ENCODE data around the gene FAM163B. TPM values are rescaled to one million over a fixed set of nuclear protein-coding genes. Genes with fewer than 3 reads are reported as not detected.

FAM163B gene
- total RNA-seq, 2 donors from 2014 or later = not detected

DNA sequence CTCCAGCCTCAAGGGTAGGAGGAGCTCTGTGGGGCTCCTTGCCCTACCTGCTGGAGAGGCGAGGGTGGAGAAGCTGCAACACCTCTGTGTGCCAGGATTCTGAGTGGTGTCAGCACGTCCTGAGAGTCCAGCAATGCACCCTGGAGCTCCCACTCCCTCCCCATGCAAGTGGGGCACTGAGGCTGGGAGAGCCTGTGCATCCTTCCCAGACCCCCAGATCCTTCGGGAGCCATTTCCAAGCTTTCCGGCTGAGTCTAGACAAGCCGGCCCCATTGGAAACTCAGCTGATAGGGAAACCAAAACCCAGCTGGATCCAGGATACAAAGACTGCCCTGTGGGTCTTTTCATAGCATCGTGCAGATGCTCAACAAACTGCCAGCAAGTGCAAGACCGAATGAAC lies 1.8 kb downstream of the FAM163B start:
- ATAC-seq (ENCODE audit: insufficient number of reproducible peaks, low FRiP score, low read depth) (no peak), DNase-seq (ENCODE audit: low spot score) (no peak)
- Histone ChIP-seq H3K9me3 (no peaks in the 10 kb centered on the region), H3K4me1 (ENCODE audit: control insufficient read depth in 1 of 2, low read depth in 2 of 2) (no peaks in the 10 kb centered on the region), H3K4me3 (no peak overlapping the region), H3K36me3 (no peaks in the 10 kb centered on the region), H3K27ac (no peak overlapping the region), H3K27me3 (replicated peaks; ENCODE audit: insufficient read depth) (no peaks in the 10 kb centered on the region)
- TF ChIP-seq, protein P1, sequence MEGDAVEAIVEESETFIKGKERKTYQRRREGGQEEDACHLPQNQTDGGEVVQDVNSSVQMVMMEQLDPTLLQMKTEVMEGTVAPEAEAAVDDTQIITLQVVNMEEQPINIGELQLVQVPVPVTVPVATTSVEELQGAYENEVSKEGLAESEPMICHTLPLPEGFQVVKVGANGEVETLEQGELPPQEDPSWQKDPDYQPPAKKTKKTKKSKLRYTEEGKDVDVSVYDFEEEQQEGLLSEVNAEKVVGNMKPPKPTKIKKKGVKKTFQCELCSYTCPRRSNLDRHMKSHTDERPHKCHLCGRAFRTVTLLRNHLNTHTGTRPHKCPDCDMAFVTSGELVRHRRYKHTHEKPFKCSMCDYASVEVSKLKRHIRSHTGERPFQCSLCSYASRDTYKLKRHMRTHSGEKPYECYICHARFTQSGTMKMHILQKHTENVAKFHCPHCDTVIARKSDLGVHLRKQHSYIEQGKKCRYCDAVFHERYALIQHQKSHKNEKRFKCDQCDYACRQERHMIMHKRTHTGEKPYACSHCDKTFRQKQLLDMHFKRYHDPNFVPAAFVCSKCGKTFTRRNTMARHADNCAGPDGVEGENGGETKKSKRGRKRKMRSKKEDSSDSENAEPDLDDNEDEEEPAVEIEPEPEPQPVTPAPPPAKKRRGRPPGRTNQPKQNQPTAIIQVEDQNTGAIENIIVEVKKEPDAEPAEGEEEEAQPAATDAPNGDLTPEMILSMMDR (IDR thresholded peaks at IDR 0.05) = no peak

DNA sequence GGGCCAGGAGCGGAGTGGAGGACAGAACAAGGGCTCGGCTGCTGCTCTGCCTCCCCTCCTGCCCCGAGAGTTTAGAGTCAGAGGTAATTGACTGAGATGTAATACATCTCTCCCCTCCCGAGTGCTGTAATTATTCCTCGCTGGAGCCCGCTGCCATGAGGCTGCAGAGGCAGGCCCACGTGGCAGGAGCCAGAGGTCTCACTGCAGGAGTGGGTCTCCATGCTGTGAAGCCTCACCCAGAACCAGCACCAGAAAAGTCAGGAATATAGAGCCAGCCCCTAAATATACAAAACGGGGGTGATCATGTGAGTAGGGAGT lies 2.5 kb downstream of the FAM163B start:
- no peak for DNase-seq (ENCODE audit: low spot score)
- Histone ChIP-seq H3K36me3 (no peaks in the 10 kb centered on the region), H3K9me3 (no peaks in the 10 kb centered on the region), H3K27me3 (replicated peaks; ENCODE audit: insufficient read depth) (no peaks in the 10 kb centered on the region), H3K4me3 (no peak overlapping the region), H3K4me1 (ENCODE audit: control insufficient read depth in 1 of 2, low read depth in 2 of 2) (no peaks in the 10 kb centered on the region), H3K27ac (no peak overlapping the region)
- ATAC-seq (ENCODE audit: insufficient number of reproducible peaks, low FRiP score, low read depth) = no peak
- TF ChIP-seq, protein P1 (IDR thresholded peaks at IDR 0.05) = no peak

DNA sequence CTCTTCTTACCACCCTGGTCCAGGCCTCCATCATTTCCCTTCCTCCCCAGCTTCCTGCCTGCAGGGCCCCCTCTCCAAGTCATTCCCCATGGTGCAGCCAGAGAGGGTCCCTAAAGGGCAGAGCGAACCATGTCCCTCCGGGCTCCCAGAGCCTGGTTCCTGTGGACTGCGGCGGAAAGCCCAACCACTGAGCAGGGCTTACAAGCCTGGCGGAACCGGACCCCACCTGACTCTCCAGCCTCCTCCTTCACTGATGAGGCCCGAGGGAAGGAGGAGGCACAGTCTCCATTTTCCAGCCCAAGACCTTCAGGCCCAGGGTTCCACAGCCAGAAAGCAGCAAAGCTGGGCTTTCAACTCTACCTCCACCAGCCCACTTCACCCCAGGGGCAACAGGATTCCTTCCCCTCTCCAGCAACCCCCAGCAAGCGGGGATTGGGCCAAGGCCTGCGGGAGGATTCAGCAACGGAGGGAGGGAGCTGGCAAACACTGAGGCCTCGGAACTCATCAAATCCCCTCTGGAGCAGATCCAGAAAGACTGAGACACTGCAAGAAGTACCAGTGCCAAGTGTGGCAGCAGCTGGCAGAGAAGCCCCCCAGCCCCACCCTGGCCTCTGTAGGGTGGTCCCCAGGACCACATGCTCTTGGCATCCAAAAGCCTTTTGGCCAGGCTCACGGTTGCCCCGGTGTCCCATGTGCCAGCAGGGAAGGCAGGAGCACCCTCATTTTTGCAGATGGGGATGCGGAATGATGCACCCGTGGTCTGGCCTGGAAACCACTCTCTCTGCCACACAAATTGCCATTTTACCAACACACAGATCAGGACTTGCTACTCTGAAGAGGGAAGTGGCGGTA lies 3.1 kb downstream of the FAM163B start:
- no peaks in the 10 kb centered on the region for H3K36me3 ChIP-seq
- no peaks in the 10 kb centered on the region for H3K9me3 ChIP-seq
- TF ChIP-seq, protein P1 (IDR thresholded peaks at IDR 0.05) = no peak
- no peaks in the 10 kb centered on the region for H3K4me1 ChIP-seq (ENCODE audit: control insufficient read depth in 1 of 2, low read depth in 2 of 2)
- no peak overlapping the region for H3K4me3 ChIP-seq
- no peak for ATAC-seq (ENCODE audit: insufficient number of reproducible peaks, low FRiP score, low read depth)
- no peaks in the 10 kb centered on the region for H3K27me3 ChIP-seq (replicated peaks; ENCODE audit: insufficient read depth)
- H3K27ac ChIP-seq = no peak overlapping the region
- DNase-seq (ENCODE audit: low spot score) = no peak

DNA sequence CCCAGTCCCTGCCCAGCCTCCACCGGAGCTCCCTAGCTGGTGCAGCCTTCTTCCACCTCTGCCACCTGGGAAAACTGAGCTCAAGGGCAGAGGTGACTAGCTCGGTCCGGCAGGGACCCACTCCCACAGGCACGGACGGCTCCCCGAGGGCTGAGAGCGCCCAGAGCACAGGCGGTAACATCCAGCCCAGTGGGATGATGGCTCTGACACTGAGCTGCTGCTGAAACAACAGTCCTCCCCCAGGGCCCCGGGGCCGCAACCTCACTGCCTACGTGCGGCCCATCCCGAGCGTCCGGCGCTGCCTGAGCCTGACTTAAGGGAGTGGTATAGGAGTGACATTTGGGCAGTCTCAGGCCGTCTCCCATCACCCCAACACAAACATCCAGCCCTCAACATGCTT lies 3.7 kb downstream of the FAM163B start:
- Histone ChIP-seq H3K27me3 (replicated peaks; ENCODE audit: insufficient read depth) (no peaks in the 10 kb centered on the region), H3K4me1 (ENCODE audit: control insufficient read depth in 1 of 2, low read depth in 2 of 2) (no peaks in the 10 kb centered on the region), H3K4me3 (no peak overlapping the region), H3K27ac (no peak overlapping the region), H3K36me3 (no peaks in the 10 kb centered on the region), H3K9me3 (no peaks in the 10 kb centered on the region)
- ATAC-seq (ENCODE audit: insufficient number of reproducible peaks, low FRiP score, low read depth) (no peak), DNase-seq (ENCODE audit: low spot score) (no peak)
- TF ChIP-seq, protein P1 (IDR thresholded peaks at IDR 0.05) = no peak

DNA sequence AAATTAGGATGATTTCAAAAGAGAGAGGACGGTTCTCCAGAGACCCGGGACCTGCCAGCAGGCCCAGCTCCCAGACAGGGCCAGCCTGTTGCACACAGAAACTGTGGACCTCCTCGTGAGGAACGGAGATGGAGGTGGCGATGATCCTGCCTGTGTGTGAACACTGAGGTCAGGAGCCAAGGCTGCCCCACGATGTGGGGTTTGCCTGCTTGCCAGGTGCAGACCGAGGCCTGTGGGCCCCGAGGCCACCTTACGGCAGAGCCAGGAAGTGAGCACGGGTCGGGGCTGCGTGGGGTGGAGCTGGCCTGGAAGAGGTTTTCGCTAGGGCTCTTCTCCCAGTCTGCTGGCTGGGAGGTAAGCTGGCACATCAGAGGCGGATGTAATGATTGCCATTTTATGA lies 4.3 kb downstream of the FAM163B start:
- Histone ChIP-seq H3K4me3 (no peak overlapping the region), H3K9me3 (no peaks in the 10 kb centered on the region), H3K27ac (no peak overlapping the region), H3K4me1 (ENCODE audit: control insufficient read depth in 1 of 2, low read depth in 2 of 2) (no peaks in the 10 kb centered on the region), H3K36me3 (no peaks in the 10 kb centered on the region), H3K27me3 (replicated peaks; ENCODE audit: insufficient read depth) (no peaks in the 10 kb centered on the region)
- no peak for ATAC-seq (ENCODE audit: insufficient number of reproducible peaks, low FRiP score, low read depth)
- no peak for DNase-seq (ENCODE audit: low spot score)
- TF ChIP-seq, protein P1 (IDR thresholded peaks at IDR 0.05) = no peak
